HuH-7 (cell line): Measurements from ENCODE around the gene ZFYVE21.

Source experiments
- DNase-seq: peaks from one replicate; pipeline ENCODE4 v3.0.0; 2011; ENCODE audit warnings: low spot score

Gene ZFYVE21

GRCh38 chr14:103737432-103738045 is 21.9 kb downstream of the ZFYVE21 start:
- no peak for DNase-seq

- DNase-seq, result no peak
These were observed 22.6 kb downstream of the ZFYVE21 start for GRCh38 chr14:103738166-103738565.

- DNase-seq, result no peak
These were observed 23.3 kb downstream of the ZFYVE21 start for GRCh38 chr14:103738701-103739451.

GRCh38 chr14:103739466-103739792 is 23.8 kb downstream of the ZFYVE21 start:
- DNase-seq, result no peak

GRCh38 chr14:103739793-103740501 is 24.3 kb downstream of the ZFYVE21 start:
- no peak for DNase-seq

GRCh38 chr14:103740991-103741689 is 25.5 kb downstream of the ZFYVE21 start:
- DNase-seq, result no peak

- no peak for DNase-seq
These were observed 26.3 kb downstream of the ZFYVE21 start for GRCh38 chr14:103741876-103742275.

- no peak for DNase-seq
These were observed 27.1 kb downstream of the ZFYVE21 start for GRCh38 chr14:103742499-103743255.

GRCh38 chr14:103743691-103744090 is 28.1 kb downstream of the ZFYVE21 start:
- no peak for DNase-seq

GRCh38 chr14:103744621-103745395 is 29.2 kb downstream of the ZFYVE21 start:
- DNase-seq, result no peak

- DNase-seq, result no peak
These were observed 29.8 kb downstream of the ZFYVE21 start for GRCh38 chr14:103745424-103745823.

- no peak for DNase-seq
These were observed 31.1 kb downstream of the ZFYVE21 start for GRCh38 chr14:103746701-103747100.

- DNase-seq, result no peak
These were observed 32.9 kb downstream of the ZFYVE21 start for GRCh38 chr14:103748534-103748857.

- DNase-seq, result no peak
These were observed 33.8 kb downstream of the ZFYVE21 start for GRCh38 chr14:103749452-103749851.

GRCh38 chr14:103749860-103750259 is 34.2 kb downstream of the ZFYVE21 start:
- DNase-seq, result no peak

GRCh38 chr14:103753774-103754173 is 38.2 kb downstream of the ZFYVE21 start:
- no peak for DNase-seq

GRCh38 chr14:103755060-103755459 is 39.5 kb downstream of the ZFYVE21 start:
- DNase-seq, result no peak

GRCh38 chr14:103758059-103758776 is 42.6 kb downstream of the ZFYVE21 start:
- no peak for DNase-seq

GRCh38 chr14:103762036-103762435 is 46.4 kb downstream of the ZFYVE21 start:
- DNase-seq, result no peak

- no peak for DNase-seq
These were observed 46.9 kb downstream of the ZFYVE21 start for GRCh38 chr14:103762541-103762940.
